ENCODE results near the gene CENPV.

GRCh38 chr17:16322636-16323035 lies 30.6 kb downstream of the CENPV start:
- TF ChIP-seq CTCF (IDR thresholded peaks at IDR 0.05; ENCODE audit: low read depth, low read length) (no peak), EZH2phosphoT487 (IDR thresholded peaks at IDR 0.05; ENCODE audit: low read depth) (no peak)
